ENCODE measurements around the gene TBC1D21. TPM values are rescaled to one million over a fixed set of nuclear protein-coding genes. Genes with fewer than 3 reads are reported as not detected.

Gene TBC1D21
- total RNA-seq, 6 experiments from 2014 or later = not detected

- no peak overlapping the region for H3K4me3 Mint-ChIP-seq
- H3K27me3 Mint-ChIP-seq (ENCODE audit: insufficient read depth) = peaks cover 45% of the 10 kb centered on the region
- no peak for DNase-seq
- no peaks in the 10 kb centered on the region for H3K9me3 Mint-ChIP-seq
- no peak overlapping the region for H3K27ac Mint-ChIP-seq
- H3K36me3 Mint-ChIP-seq (ENCODE audit: low read depth) = no peaks in the 10 kb centered on the region
- TF ChIP-seq CTCF (IDR thresholded peaks at IDR 0.05) = no peak
- peaks cover 25% of the 10 kb centered on the region for H3K4me1 Mint-ChIP-seq (ENCODE audit: low read depth)
These were observed 5.4 kb upstream of the TBC1D21 start for GRCh38 chr15:73867956-73868355.

DNA sequence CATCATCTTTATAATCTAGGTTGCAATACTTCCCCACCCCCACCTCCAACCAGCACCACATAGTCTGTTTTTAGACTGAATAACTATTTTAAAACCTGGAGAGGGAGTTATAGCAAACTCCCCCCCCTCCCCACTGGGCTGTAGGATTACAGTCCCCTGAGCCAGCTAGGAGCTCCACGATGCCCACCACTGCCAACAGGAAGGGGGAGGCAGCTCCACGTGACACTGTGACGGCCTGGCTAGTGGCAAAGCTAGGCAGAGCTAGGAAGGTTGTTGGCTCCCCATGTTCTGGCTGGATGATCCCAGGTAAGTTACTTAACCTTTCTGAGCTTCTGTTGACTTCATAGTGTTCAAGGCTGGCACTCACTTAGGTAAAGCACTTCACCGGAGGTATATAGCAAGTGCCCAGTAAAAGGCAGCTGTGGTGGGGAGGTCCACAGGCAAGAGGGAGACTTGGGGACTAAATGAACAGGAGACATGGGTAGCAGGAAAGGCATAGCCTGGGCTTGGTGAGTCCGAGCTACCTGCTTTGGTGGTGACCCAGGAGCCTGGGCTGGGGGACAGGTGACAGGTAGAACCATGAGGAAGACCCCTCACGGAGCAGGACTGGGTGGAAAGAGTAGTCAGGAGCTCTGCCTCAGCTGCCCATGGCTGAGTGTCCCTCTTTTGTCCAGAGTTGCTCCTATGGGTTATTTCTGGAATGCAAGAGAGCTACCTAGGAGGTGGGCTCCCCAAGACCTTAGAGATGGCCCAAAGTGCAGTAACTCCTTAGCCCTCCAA lies 4.0 kb upstream of the TBC1D21 start:
- DNase-seq = no peak
- no peaks in the 10 kb centered on the region for H3K36me3 Mint-ChIP-seq (ENCODE audit: low read depth)
- no peaks in the 10 kb centered on the region for H3K9me3 Mint-ChIP-seq
- H3K4me3 Mint-ChIP-seq = no peak overlapping the region
- no peak for TF ChIP-seq CTCF (IDR thresholded peaks at IDR 0.05)
- peaks cover 32% of the 10 kb centered on the region for H3K4me1 Mint-ChIP-seq (ENCODE audit: low read depth)
- H3K27ac Mint-ChIP-seq = no peak overlapping the region
- peaks cover 43% of the 10 kb centered on the region for H3K27me3 Mint-ChIP-seq (ENCODE audit: insufficient read depth)

DNA sequence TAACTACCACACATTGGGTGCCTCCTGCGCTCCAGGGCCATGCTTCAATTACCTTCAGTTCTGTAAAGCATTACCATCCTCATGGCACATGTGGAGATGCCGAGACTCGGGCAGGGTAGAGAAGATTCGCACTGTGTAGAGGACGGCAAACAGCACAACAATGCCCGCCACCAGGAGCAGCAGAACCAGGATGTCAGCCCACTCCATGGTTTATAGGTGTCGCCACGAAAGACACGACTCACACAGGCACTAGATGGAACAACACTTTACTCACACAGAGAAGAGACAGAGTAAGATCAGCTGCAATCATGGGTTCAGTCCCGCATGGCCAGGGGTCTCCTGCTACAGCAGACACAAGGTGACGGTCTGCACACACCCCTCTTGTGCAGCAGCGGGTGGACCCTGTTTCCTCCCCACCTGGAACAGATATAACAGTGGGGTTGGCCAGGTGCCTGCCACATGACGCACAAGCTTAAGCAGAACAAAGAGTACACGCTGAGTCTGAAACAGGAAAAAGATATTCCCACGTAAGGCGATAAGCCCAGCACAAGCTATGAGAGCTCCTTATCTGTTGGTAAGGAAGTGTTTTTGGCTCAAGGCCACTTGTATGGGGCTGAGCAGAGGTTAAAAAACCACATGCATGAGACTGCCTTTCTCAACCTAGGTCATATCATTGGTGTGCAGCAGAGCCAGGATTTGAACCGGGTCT lies 2.5 kb upstream of the TBC1D21 start:
- TF ChIP-seq CTCF (IDR thresholded peaks at IDR 0.05) = no peak
- H3K27ac Mint-ChIP-seq = no peak overlapping the region
- H3K4me1 Mint-ChIP-seq (ENCODE audit: low read depth) = peaks cover 32% of the 10 kb centered on the region
- no peak overlapping the region for H3K4me3 Mint-ChIP-seq
- peaks cover 32% of the 10 kb centered on the region for H3K27me3 Mint-ChIP-seq (ENCODE audit: insufficient read depth)
- DNase-seq = no peak
- H3K36me3 Mint-ChIP-seq (ENCODE audit: low read depth) = no peaks in the 10 kb centered on the region
- H3K9me3 Mint-ChIP-seq = no peaks in the 10 kb centered on the region

GRCh38 chr15:73872346-73872745 lies 1.0 kb upstream of the TBC1D21 start:
- Mint-ChIP-seq H3K4me3 (no peak overlapping the region), H3K9me3 (no peaks in the 10 kb centered on the region), H3K36me3 (ENCODE audit: low read depth) (no peaks in the 10 kb centered on the region), H3K27me3 (ENCODE audit: insufficient read depth) (peaks cover 23% of the 10 kb centered on the region), H3K4me1 (ENCODE audit: low read depth) (peaks cover 32% of the 10 kb centered on the region), H3K27ac (no peak overlapping the region; the same call in 1 of the 2 replicates)
- DNase-seq = peak; percentile 73
- TF ChIP-seq CTCF (IDR thresholded peaks at IDR 0.05) = no peak

GRCh38 chr15:73873889-73874511 lies 636 bp downstream of the TBC1D21 start:
- DNase-seq = peak; percentile 55
- peaks cover 32% of the 10 kb centered on the region for H3K4me1 Mint-ChIP-seq (ENCODE audit: low read depth)
- no peaks in the 10 kb centered on the region for H3K9me3 Mint-ChIP-seq
- peak; percentile 92 for TF ChIP-seq CTCF (IDR thresholded peaks at IDR 0.05)
- H3K27ac Mint-ChIP-seq = no peak overlapping the region
- H3K36me3 Mint-ChIP-seq (ENCODE audit: low read depth) = no peaks in the 10 kb centered on the region
- no peak overlapping the region for H3K4me3 Mint-ChIP-seq
- peaks cover 18% of the 10 kb centered on the region for H3K27me3 Mint-ChIP-seq (ENCODE audit: insufficient read depth)
